ENCODE measurements around the gene HMGXB3. TPM values are rescaled to one million over a fixed set of nuclear protein-coding genes. Genes with fewer than 3 reads are reported as not detected.
"Not testable (repeated sequence)": the region's sequence is repeated elsewhere in the genome, so short reads cannot be mapped to it uniquely, and the experiment has no call there.

HMGXB3 gene
- total RNA-seq, 2 donors from 2014 or later, result 21.8 to 40.2 TPM

DNA sequence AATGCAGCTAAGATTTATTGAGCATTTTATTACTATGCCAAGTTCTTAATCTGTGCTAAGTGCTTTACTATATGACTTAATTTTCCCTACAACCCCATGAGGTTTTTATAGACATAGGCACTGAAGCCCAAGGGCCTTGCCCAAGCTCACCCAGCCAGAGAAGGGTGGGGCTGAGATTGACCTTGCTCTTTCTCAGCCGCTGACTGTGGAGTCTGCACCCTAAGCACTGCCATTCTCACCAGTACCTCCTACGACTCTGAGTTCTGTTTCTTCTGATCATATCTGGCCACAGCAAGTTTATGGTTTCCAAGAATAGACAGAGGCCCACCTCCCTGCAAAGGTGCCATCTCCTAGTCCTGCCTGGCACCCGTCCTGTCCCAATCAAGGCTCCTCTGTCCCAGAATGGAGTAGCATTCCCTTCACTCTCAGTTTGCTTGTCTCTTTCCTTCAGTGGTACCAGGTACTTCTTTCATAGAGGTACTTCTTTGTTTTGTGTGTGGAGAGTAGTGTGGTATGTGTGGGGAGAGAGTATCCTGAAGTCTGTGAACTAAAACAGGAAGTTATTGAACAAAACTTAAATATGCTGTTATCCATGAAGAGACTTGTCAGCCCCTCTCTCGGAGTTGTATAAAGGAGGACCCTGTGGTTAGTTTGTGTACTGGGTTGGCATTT is 43.3 kb downstream of the HMGXB3 start:
- H3K27me3 ChIP-seq, result no peaks in the 10 kb centered on the region
- H3K27ac ChIP-seq, result peak overlapping the region; percentile 53
- H3K4me3 ChIP-seq, result no peak overlapping the region
- intact Hi-C loops (cut with DNase I), result no loop called here
- DNase-seq, result peak; percentile 70
- no peak overlapping the region for H3K9ac ChIP-seq (ENCODE audit: low read depth in 2 of 2, low read length in 2 of 2)
- H3K4me1 ChIP-seq, result no peaks in the 10 kb centered on the region
- H3K36me3 ChIP-seq, result peaks cover 16% of the 10 kb centered on the region
- H3K9me3 ChIP-seq, result no peaks in the 10 kb centered on the region
- TF ChIP-seq, protein P1, sequence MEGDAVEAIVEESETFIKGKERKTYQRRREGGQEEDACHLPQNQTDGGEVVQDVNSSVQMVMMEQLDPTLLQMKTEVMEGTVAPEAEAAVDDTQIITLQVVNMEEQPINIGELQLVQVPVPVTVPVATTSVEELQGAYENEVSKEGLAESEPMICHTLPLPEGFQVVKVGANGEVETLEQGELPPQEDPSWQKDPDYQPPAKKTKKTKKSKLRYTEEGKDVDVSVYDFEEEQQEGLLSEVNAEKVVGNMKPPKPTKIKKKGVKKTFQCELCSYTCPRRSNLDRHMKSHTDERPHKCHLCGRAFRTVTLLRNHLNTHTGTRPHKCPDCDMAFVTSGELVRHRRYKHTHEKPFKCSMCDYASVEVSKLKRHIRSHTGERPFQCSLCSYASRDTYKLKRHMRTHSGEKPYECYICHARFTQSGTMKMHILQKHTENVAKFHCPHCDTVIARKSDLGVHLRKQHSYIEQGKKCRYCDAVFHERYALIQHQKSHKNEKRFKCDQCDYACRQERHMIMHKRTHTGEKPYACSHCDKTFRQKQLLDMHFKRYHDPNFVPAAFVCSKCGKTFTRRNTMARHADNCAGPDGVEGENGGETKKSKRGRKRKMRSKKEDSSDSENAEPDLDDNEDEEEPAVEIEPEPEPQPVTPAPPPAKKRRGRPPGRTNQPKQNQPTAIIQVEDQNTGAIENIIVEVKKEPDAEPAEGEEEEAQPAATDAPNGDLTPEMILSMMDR (IDR thresholded peaks at IDR 0.05), result no peak

DNA sequence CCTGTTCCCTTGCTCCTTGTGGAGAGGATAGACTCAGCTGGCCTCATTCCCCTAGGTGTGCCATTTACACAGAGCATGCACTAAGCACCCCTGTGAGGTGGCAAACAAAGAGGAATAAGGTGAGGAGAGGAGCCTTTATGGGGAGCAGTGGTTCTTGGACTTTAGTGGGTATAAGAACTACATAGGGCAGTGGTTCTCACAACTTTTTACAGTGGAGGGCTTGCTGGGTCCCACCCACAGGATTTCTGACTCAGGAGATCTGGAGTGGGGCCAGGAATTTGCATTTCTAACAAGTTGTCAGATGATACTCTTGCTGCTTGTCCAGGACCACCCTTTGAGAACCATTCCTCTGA is 43.8 kb downstream of the HMGXB3 start:
- Histone ChIP-seq H3K27me3 (no peaks in the 10 kb centered on the region), H3K27ac (peak overlapping the region; percentile 53), H3K36me3 (peaks cover 16% of the 10 kb centered on the region), H3K9ac (ENCODE audit: low read depth in 2 of 2, low read length in 2 of 2) (no peak overlapping the region), H3K9me3 (no peaks in the 10 kb centered on the region), H3K4me1 (no peaks in the 10 kb centered on the region), H3K4me3 (no peak overlapping the region)
- no peak for DNase-seq
- intact Hi-C loops (cut with DNase I), result no loop called here
- TF ChIP-seq, protein P1 (IDR thresholded peaks at IDR 0.05), result no peak

DNA sequence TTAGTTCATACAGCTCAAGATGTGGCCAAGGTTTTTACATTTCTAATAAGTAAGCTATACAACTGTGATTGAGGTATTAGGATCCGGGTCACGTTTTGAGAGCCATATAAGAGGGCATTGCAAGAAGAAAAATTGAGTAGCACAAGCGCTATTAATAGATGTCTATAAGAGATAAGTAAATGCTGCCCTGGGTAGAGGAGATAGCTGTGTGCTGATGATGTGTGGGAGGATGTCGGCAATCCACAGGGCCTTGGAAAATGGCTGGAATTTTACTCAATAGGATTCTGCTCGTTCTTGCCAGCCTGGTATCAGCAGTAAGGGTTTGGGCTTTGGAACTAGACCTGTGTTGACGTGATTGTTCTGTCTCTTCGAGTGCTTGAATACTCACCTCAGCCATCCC is 44.2 kb downstream of the HMGXB3 start:
- no peak for DNase-seq
- Histone ChIP-seq H3K4me3 (no peak overlapping the region), H3K4me1 (no peaks in the 10 kb centered on the region), H3K27ac (no peak overlapping the region), H3K27me3 (no peaks in the 10 kb centered on the region), H3K9me3 (no peaks in the 10 kb centered on the region), H3K9ac (ENCODE audit: low read depth in 2 of 2, low read length in 2 of 2) (no peak overlapping the region), H3K36me3 (peaks cover 16% of the 10 kb centered on the region)
- TF ChIP-seq, protein P1 (IDR thresholded peaks at IDR 0.05), result no peak
- intact Hi-C loops (cut with DNase I), result no loop called here

DNA sequence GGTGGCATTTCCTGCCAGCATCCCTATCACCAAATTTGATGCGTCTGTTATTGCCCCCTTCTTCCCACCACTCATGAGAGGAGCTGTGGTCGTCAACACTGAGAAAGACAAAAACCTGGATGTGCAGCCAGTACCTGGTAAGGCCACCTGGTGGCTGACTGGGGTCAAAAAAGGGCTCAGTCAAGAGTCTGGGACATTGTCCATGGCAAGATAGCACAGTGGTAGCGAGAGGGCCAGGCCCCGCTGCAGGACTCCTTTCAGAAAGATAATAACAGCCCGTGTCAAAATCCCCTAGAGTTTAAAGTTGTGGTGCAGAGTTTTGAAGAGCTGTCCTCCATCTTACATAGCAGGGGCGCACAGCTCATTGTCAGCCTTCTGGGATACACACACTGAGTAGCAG is 45.0 kb downstream of the HMGXB3 start:
- no peak overlapping the region for H3K4me3 ChIP-seq
- peaks cover 15% of the 10 kb centered on the region for H3K36me3 ChIP-seq
- intact Hi-C loops (cut with DNase I), result no loop called here
- no peaks in the 10 kb centered on the region for H3K4me1 ChIP-seq
- no peaks in the 10 kb centered on the region for H3K9me3 ChIP-seq
- no peak for DNase-seq
- TF ChIP-seq, protein P1 (IDR thresholded peaks at IDR 0.05), result no peak
- no peak overlapping the region for H3K27ac ChIP-seq
- no peak overlapping the region for H3K9ac ChIP-seq (ENCODE audit: low read depth in 2 of 2, low read length in 2 of 2)
- no peaks in the 10 kb centered on the region for H3K27me3 ChIP-seq

DNA sequence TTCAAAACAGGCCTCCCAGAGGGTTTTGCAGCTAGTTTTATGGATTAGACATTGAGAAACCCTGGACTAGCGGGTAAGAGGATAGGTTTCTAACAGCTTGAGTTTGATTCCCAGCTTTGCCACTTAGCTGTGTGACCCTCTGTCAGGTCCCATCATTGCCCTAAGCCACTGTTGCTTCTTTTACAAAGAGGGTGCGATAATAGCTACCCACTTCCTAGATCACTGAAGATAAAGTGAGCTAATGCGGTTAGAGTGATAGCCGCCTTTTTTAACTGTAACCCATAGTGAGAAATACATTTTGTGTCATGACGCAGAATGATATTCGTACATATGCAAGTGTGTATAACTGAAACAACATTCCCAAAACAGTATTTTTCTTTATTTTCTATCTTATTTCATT is 45.5 kb downstream of the HMGXB3 start:
- Histone ChIP-seq H3K27ac (no peak overlapping the region), H3K9ac (ENCODE audit: low read depth in 2 of 2, low read length in 2 of 2) (no peak overlapping the region), H3K27me3 (no peaks in the 10 kb centered on the region), H3K4me1 (no peaks in the 10 kb centered on the region), H3K36me3 (peaks cover 14% of the 10 kb centered on the region), H3K9me3 (no peaks in the 10 kb centered on the region), H3K4me3 (no peak overlapping the region)
- TF ChIP-seq, protein P1 (IDR thresholded peaks at IDR 0.05), result no peak
- intact Hi-C loops (cut with DNase I), result no loop called here
- no peak for DNase-seq

DNA sequence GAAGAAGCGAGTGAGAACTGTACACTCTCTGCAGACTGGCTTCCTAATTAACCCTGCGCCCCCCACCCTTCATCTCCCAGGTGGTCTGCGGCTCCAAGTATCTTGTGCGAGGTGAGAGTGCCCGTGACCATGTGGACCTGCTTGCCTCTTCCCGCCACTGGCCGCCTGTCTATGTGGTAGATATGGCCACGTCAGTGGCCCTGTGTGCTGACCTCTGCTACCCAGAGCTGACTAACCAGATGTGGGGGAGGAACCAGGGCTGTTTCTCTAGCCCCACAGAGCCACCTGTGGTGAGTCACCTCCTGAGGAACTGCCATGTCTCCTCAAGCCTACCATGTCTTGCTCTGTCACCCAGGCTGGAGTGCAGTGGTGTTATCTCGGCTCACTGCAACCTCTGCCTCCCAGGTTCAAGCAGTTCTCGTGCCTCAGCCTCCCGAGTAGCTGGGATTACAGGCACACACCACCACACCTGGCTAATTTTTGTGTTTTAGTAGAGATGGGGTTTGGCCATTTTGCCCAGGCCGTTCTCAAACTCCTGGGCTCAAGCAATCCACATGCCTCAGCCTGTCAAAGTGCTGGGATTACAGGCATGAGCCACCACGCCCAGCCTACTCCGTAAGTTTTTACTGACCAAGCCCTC is 49.8 kb downstream of the HMGXB3 start:
- peaks cover 21% of the 10 kb centered on the region for H3K36me3 ChIP-seq
- H3K27me3 ChIP-seq; H3K4me1 ChIP-seq; H3K9me3 ChIP-seq; H3K27ac ChIP-seq; DNase-seq; H3K4me3 ChIP-seq; H3K9ac ChIP-seq (ENCODE audit: low read depth in 2 of 2, low read length in 2 of 2); intact Hi-C loops (cut with DNase I): not testable (repeated sequence)
